Renal cortical epithelial cell (primary cell): ENCODE results near the gene EXOC7. TPM values are rescaled to one million over a fixed set of nuclear protein-coding genes. Genes with fewer than 3 reads are reported as not detected.

Experiments used
- DNase-seq: peaks from one replicate; pipeline ENCODE4 v3.0.0-alpha.2; 2011; ENCODE audit warnings: low read depth
- total RNA-seq: library from RNA; depleted of rRNA; stranded (reverse); fragments of >200 nt; gene quantifications from 2 replicates; pipeline ENCODE4 v1.2.3, GENCODE V29; 2014

The EXOC7 gene
- total RNA-seq, 1 donor from 2014 or later, result 116 TPM

- no peak for DNase-seq
Measured at GRCh38 chr17:76122431-76123190, 19.0 kb upstream of the EXOC7 start.

- DNase-seq, result no peak
Measured at GRCh38 chr17:76121932-76122430, 18.4 kb upstream of the EXOC7 start.

GRCh38 chr17:76120658-76121008, 17.0 kb upstream of the EXOC7 start:
- no peak for DNase-seq

GRCh38 chr17:76119409-76120371, 16.1 kb upstream of the EXOC7 start:
- DNase-seq, result no peak

GRCh38 chr17:76115138-76115754, 11.7 kb upstream of the EXOC7 start:
- no peak for DNase-seq

- DNase-seq, result no peak
Measured at GRCh38 chr17:76111956-76112355, 8.4 kb upstream of the EXOC7 start.

GRCh38 chr17:76107509-76107908, 3.9 kb upstream of the EXOC7 start:
- DNase-seq, result no peak

- DNase-seq, result no peak
Measured at GRCh38 chr17:76106703-76107102, 3.1 kb upstream of the EXOC7 start.

GRCh38 chr17:76104896-76105231, 1.3 kb upstream of the EXOC7 start:
- no peak for DNase-seq

- no peak for DNase-seq
Measured at GRCh38 chr17:76104140-76104895, 731 bp upstream of the EXOC7 start.

GRCh38 chr17:76102944-76103273, 678 bp downstream of the EXOC7 start:
- peak; percentile 13 for DNase-seq

- no peak for DNase-seq
Measured at GRCh38 chr17:76097716-76098295, 5.8 kb downstream of the EXOC7 start.

GRCh38 chr17:76095943-76096342, 7.6 kb downstream of the EXOC7 start:
- DNase-seq, result no peak

- DNase-seq, result no peak
Measured at GRCh38 chr17:76094046-76094445, 9.5 kb downstream of the EXOC7 start.

- DNase-seq, result no peak
Measured at GRCh38 chr17:76092526-76093413, 10.8 kb downstream of the EXOC7 start.

GRCh38 chr17:76091526-76092286, 11.9 kb downstream of the EXOC7 start:
- no peak for DNase-seq

GRCh38 chr17:76090517-76091129, 13.0 kb downstream of the EXOC7 start:
- DNase-seq, result no peak

GRCh38 chr17:76089680-76090516, 13.7 kb downstream of the EXOC7 start:
- no peak for DNase-seq
